K562 (cell line): ENCODE measurements around the gene LGALS14. TPM values are rescaled to one million over a fixed set of nuclear protein-coding genes. Genes with fewer than 3 reads are reported as not detected.

Experiments
- ATAC-seq: fragments of 200-7000 bp; cut with Tn5 transposase; 3 replicates; pipeline ENCODE4 v1.9.1; 2020; ENCODE audit warnings: moderate library complexity
- BruUV-seq: library from RNA; stranded (reverse); fragments of 400-500 nt; replicated peaks from 2 replicates; lab custom pipeline; 2021; lab: Mats Ljungman, UMichigan
- CTCF ChIA-PET: fragments of 300-600 bp; formaldehyde crosslinking; extraction: SDS; loops from one replicate; lab custom pipeline; 2021; ENCODE audit warnings: low intra/inter-chr PET ratio; lab: Yijun Ruan, JAX
- POLR2A ChIA-PET: fragments of 300-600, 350-650 bp; sonication (Branson Sonifier 250); formaldehyde crosslinking; extraction: SDS; loops from one replicate; lab custom pipeline; 2021; ENCODE audit warnings: antibody characterized with exemption, inconsistent platforms; lab: Yijun Ruan, JAX
- DNase-seq, 4 experiments: peaks; one replicate each; pipeline versions ENCODE4 v3.0.0 to v3.0.0-alpha.2; 2011 to 2018; ENCODE audit warnings: low spot score in 3 of 4, mixed read lengths in 3 of 4; ENCODE audit errors: extremely low read depth in 1 of 4
- FAIRE-seq: peaks from 2 replicates; lab custom pipeline; 2011; peaks lifted over from hg19 to GRCh38; lab: Jason Lieb, UNC
- H2AFZ ChIP-seq: 2 replicates; pipeline ENCODE4 v1.6.0; 2011; ENCODE audit warnings: low read depth, low read length, control low read depth, inconsistent platforms
- H3K27ac ChIP-seq: fragments of 200-600 bp; 3 replicates; pipeline ENCODE4 v1.8.0; 2011; ENCODE audit warnings: low read depth, mild to moderate bottlenecking, control low read depth, inconsistent platforms, low read length, moderate library complexity, mixed read lengths; ENCODE audit errors: extremely low read depth
- H3K27me3 ChIP-seq, 2 experiments: fragments of 300-600 bp in 1 of 2; 2 replicates in 1 of 2; 3 replicates in 1 of 2; pipeline versions ENCODE4 v1.6.0 to v1.8.0; 2011; ENCODE audit warnings: inconsistent platforms in 2 of 2, low read length in 2 of 2, mild to moderate bottlenecking in 1 of 2, mixed read lengths in 1 of 2, moderate library complexity in 1 of 2; ENCODE audit not compliant: control insufficient read depth in 2 of 2, insufficient read depth in 2 of 2
- H3K36me3 ChIP-seq: fragments of 300-600 bp; 3 replicates; pipeline ENCODE4 v1.8.0; 2011; ENCODE audit warnings: mild to moderate bottlenecking, low read length, inconsistent platforms; ENCODE audit not compliant: control insufficient read depth, insufficient read depth
- H3K4me1 ChIP-seq, 2 experiments: fragments of 200-600 bp in 1 of 2; replicated peaks in 1 of 2; 2 replicates in 1 of 2; 3 replicates in 1 of 2; pipeline versions ENCODE4 v1.5.1 to v1.8.0; 2011; ENCODE audit warnings: inconsistent platforms in 2 of 2, low read length in 2 of 2, mild to moderate bottlenecking in 1 of 2, mixed read lengths in 1 of 2, moderate library complexity in 1 of 2; ENCODE audit not compliant: control insufficient read depth in 2 of 2, insufficient read depth in 2 of 2
- H3K4me2 ChIP-seq: 2 replicates; pipeline ENCODE4 v1.6.1; 2011; ENCODE audit warnings: low read length, control low read depth, inconsistent platforms, mixed read lengths; ENCODE audit not compliant: insufficient read depth
- H3K4me3 ChIP-seq: fragments of 200-600 bp; sonication (generic), shearing (Covaris generic); 2 replicates; pipeline ENCODE4 v1.5.1; 2016; ENCODE audit warnings: control low read depth, inconsistent platforms
- H3K79me2 ChIP-seq: fragments of 200-600 bp; 3 replicates; pipeline ENCODE4 v1.8.0; 2011; ENCODE audit warnings: low read length, inconsistent platforms; ENCODE audit not compliant: control insufficient read depth, insufficient read depth
- H3K9ac ChIP-seq, 2 experiments: 2 replicates each; pipeline versions ENCODE4 v1.6.0 to v1.6.1; 2011; ENCODE audit warnings: low read depth in 2 of 2, low read length in 2 of 2, control low read depth in 1 of 2, inconsistent platforms in 1 of 2, mild to moderate bottlenecking in 1 of 2, mixed read lengths in 1 of 2; ENCODE audit not compliant: insufficient read depth in 1 of 2
- H3K9me1 ChIP-seq: one replicate; pipeline ENCODE4 v1.6.0; 2011; ENCODE audit warnings: inconsistent platforms, mild to moderate bottlenecking, low read length, moderate library complexity; ENCODE audit not compliant: control insufficient read depth, insufficient read depth
- H3K9me3 ChIP-seq: replicated peaks from 2 replicates; pipeline ENCODE4 v1.5.1; 2011; ENCODE audit warnings: low read depth, low read length, inconsistent platforms; ENCODE audit not compliant: control insufficient read depth, insufficient read depth
- H4K20me1 ChIP-seq: replicated peaks from 2 replicates; pipeline ENCODE4 v1.6.1; 2011; ENCODE audit warnings: low read length, inconsistent platforms, mixed read lengths; ENCODE audit not compliant: control insufficient read depth, insufficient read depth
- CCNT2 ChIP-seq: IDR thresholded peaks from 2 replicates; pipeline ENCODE4 v1.6.1; 2011; ENCODE audit warnings: borderline replicate concordance, low read depth, mild to moderate bottlenecking, moderate library complexity, mixed read lengths, low read length; ENCODE audit not compliant: insufficient read length; ENCODE audit errors: extremely low read depth
- HMGXB4 ChIP-seq: sonication (generic); formaldehyde crosslinking; IDR thresholded peaks from 2 replicates; pipeline ENCODE4 v1.8.1; 2023; ENCODE audit warnings: mild to moderate bottlenecking, missing genetic modification reagents
- NFYB ChIP-seq: IDR thresholded peaks from 2 replicates; pipeline ENCODE4 v1.6.1; 2011; ENCODE audit warnings: mild to moderate bottlenecking, moderate library complexity; ENCODE audit not compliant: insufficient read length; ENCODE audit errors: extremely low read depth
- OTX1 ChIP-seq: fragments of 450-650 bp; formaldehyde crosslinking; IDR thresholded peaks from 2 replicates; pipeline ENCODE4 v1.4.0; 2022; ENCODE audit warnings: mild to moderate bottlenecking
- PML ChIP-seq: IDR thresholded peaks from 2 replicates; pipeline ENCODE4 v1.6.1; 2012; ENCODE audit warnings: low read length, inconsistent platforms
- ZFP30 ChIP-seq: fragments of 250-450 bp; sonication (Bioruptor Pico); IDR thresholded peaks from 2 replicates; pipeline ENCODE4 v1.8.0; 2022; ENCODE audit warnings: moderate library complexity, mild to moderate bottlenecking, inconsistent platforms, borderline replicate concordance
- WGBS: fragments of 100-300 bp; shearing (Covaris generic); methylation state at CpG from one replicate; pipeline ENCODE4 v1.1.6; 2016; ENCODE audit warnings: low coverage, mixed read lengths; ENCODE audit not compliant: insufficient coverage; ENCODE audit errors: missing lambda C conversion rate; 5-methylcytosine and 5-hydroxymethylcytosine counted together
- in situ Hi-C: fragments of 300-500 bp; cut with MboI; formaldehyde crosslinking; loops from 4 replicates; pipeline ENCODE4 v1.15.0; 2018; ENCODE audit warnings: inconsistent platforms, mixed read lengths
- intact Hi-C: fragments of 100-400 bp; cut with micrococcal nuclease; formaldehyde crosslinking; loops from 2 replicates; pipeline ENCODE4 v1.14.2; 2022
- polyA plus RNA-seq, 8 experiments: library from polyadenylated mRNA; depleted of rRNA in 4 of 8; stranded (reverse) in 5 of 8; unstranded in 3 of 8; fragments of >200 nt; fragmentation: Nextera tagmentation in 2 of 8; fragmentation: Illumina TruSeq in 1 of 8; extraction: Ambion mirVana in 2 of 8; extraction: Trizol in 1 of 8; gene quantifications; 2 replicates each; pipeline versions ENCODE4 v1.2.1 to v1.2.3, GENCODE V29; 2011 to 2014; ENCODE audit warnings: inconsistent platforms in 1 of 8, missing spikeins in 1 of 8
- total RNA-seq, 7 experiments: library from RNA; depleted of rRNA in 6 of 7; stranded (reverse); fragments of >200 nt in 6 of 7; fragmentation: Illumina TruSeq in 2 of 7; extraction: Trizol in 2 of 7; gene quantifications; 2 replicates each; pipeline versions ENCODE4 v1.2.1 to v1.2.3, GENCODE V29; 2011 to 2021; ENCODE audit warnings: low replicate concordance in 1 of 7

The LGALS14 gene
- total and polyA plus RNA-seq, 9 of the 15 experiments (the other 6 are each of a cell fraction or from before 2014, with no cell fraction given) = not detected

- Histone ChIP-seq H3K9ac (no peak overlapping the region), H3K27ac (no peak overlapping the region), H2AFZ (no peak overlapping the region), H3K27me3 (peaks cover 8 to 44% of the 10 kb centered on the region in 2 experiments; a peak in 3 of 5 replicates), H3K9me3 (no peaks in the 10 kb centered on the region), H3K4me2 (no peak overlapping the region), H3K4me1 (no peaks in the 10 kb centered on the region), H3K9me1 (no peaks in the 10 kb centered on the region), H4K20me1 (no peaks in the 10 kb centered on the region), H3K4me3 (no peak overlapping the region), H3K79me2 (no peaks in the 10 kb centered on the region), H3K36me3 (no peaks in the 10 kb centered on the region)
- CTCF ChIA-PET = no interaction called here
- in situ Hi-C loops = no loop called here
- BruUV-seq = no TSS peak
- POLR2A ChIA-PET = no interaction called here
- no peak for ATAC-seq
- FAIRE-seq = no peak
- no peak for DNase-seq
- intact Hi-C loops = no loop called here
- WGBS = 0% methylated on average over 10 of the region's 10 CpGs
- TF ChIP-seq NFYB = no peak
- no peak for TF ChIP-seq CCNT2
- no peak for TF ChIP-seq ZFP30
- no peak for TF ChIP-seq PML
- TF ChIP-seq OTX1 (CRISPR knock-in tag) = no peak
- TF ChIP-seq HMGXB4 (CRISPR knock-in tag) = no peak
Measured at GRCh38 chr19:39677961-39678889, 26.1 kb upstream of the LGALS14 start.
